HG03039 (cell line): ENCODE data around the gene LMNA.

Source experiments
- ATAC-seq: cut with Tn5 transposase; IDR thresholded peaks from one replicate; pipeline ENCODE4 v1.9.1; 2021; ENCODE audit warnings: mild to moderate bottlenecking, moderate library complexity; ENCODE audit not compliant: unreplicated experiment

LMNA gene

DNA sequence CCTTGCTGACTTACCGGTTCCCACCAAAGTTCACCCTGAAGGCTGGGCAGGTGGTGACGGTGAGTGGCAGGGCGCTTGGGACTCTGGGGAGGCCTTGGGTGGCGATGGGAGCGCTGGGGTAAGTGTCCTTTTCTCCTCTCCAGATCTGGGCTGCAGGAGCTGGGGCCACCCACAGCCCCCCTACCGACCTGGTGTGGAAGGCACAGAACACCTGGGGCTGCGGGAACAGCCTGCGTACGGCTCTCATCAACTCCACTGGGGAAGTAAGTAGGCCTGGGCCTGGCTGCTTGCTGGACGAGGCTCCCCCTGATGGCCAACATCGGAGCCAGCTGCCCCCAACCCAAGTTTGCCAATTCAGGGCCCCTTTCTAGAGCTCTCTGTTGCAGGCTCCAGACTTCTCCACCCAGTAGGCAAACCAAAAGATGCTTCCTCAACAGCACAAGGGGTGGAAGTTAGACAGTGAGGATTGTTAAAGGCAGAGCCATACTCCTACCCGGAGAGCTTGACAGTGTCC is 22.5 kb downstream of the LMNA start:
- no peak for ATAC-seq

GRCh38 chr1:156138458-156138867 is 24.0 kb downstream of the LMNA start:
- ATAC-seq = no peak

DNA sequence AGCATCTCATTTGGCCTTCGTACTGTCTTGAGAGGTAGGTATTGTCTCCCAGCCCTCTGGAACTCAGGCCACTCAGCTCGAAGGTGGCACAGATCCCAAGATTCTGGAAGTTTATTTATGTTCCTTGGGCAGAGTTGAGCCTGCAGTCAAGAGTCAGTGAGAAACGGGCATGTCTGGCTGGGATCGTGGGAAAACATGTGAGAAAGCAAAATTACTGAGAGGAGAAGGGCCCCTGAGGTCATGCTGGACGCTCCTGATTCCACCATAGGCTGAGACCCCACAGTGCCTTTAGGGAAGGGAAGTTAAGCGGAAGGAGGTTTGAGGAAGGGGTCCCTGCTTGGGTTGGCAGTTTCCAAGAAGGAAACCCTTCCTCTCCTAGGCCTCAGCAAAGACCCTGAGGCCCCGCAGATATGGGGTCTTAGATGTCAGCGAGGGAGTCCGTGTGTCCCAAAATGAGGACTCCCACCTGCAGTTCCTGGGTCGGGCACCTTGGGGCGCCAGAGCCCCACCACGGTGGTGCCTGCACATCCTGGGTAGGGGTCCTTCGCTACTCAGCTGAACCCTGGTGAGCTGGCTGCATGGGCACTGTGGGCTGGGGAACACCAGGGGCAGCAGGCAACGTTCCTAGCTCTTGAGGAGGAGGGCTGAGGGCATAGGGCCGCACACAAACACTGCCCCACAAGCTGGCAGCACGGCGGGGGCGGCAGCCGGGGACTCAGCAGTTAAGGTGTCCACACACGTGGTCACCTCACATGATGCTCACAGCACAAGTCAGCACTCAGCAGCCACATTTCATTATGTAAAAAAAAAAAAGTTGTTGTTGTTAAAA is 26.6 kb downstream of the LMNA start:
- ATAC-seq = no peak

- no peak for ATAC-seq
These were observed 29.4 kb downstream of the LMNA start for GRCh38 chr1:156143765-156144489.

GRCh38 chr1:156144742-156145141 is 30.2 kb downstream of the LMNA start:
- no peak for ATAC-seq

- no peak for ATAC-seq
These were observed 31.1 kb downstream of the LMNA start for GRCh38 chr1:156145650-156146019.

DNA sequence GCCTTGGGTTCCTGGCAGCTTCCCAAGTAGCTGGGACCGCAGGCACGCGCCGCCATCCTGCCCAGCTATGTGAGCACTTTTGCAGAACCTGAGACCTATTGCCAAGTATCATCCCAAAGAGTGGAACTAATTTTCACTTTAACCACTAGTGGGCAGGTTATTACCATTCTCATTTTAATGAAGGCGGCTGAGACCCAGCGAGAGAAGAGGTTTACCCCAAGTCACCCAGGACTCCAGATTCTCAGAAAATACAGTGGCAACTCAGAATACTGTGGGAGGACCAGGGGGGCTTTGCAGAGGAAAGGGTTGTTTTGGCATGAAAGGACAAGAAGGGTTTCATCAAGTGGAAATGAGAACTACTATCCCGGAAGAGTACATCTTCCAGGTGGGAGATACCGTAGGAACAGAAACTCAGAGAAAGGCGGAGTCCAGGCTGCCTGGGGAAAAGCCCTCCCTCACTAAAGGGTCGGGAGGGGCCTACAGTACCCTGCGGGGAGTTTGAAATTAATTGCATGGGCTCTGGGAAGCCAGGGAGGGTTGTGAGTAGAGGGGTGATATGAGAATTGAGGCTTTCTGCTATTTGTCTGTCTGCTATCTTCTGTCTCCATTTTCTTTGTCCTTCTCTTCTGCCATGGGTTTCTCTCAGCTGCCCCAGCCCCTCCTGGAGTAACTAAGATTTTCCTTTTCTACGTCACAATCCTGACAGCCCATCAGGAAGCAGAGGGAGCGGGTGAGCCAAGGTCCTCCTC is 31.7 kb downstream of the LMNA start:
- ATAC-seq = no peak

- no peak for ATAC-seq
These were observed 32.4 kb downstream of the LMNA start for GRCh38 chr1:156146769-156147405.

DNA sequence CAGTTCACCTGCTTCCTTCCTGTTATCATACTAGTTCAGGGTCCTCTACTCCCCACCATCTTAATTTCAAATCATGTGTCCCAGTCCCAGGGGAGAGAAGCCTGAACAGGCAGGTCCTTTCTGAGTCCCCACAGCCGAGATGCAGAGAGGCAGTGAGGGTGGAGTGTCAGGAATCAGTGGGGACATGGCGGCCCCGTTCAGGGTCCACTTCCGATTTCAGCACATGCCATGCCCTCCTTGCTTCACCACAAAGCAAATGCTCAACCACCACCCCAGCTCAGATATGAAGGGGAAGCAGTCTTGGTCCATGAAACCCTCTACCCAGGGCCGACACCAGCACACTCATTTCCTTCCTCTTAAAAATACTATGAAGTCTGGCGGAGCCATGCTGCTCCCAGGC is 33.7 kb downstream of the LMNA start:
- no peak for ATAC-seq

GRCh38 chr1:156149374-156150332 is 35.1 kb downstream of the LMNA start:
- no peak for ATAC-seq

- no peak for ATAC-seq
These were observed 36.0 kb downstream of the LMNA start for GRCh38 chr1:156150333-156151011.

DNA sequence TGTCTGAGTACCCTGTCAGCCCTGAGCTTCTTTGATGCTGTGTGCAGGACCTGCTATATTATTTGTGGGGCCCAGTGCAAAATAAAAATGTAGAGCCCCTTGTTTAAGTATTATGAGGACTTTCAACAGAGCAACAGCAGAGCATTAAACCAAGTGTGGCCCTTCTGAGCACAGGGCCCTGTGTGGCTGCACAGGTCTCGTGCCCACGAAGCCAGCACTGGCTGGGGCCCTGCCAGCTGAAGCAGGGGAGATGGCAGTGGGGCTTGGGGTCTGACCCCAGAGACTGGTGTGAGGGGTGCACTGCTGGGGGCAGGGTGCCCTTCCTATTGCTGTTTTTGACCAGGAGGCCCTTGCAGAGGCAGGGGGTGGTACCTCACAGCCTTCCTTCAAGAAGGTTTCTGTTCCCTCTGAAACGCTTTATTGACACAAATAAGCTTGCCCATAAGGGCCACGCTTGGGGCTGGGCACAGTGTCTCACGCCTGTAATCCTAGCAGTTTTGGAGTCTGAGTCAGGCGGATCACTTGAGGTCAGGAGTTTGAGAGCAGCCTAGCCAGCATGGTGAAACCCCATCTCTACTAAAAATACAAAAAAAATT is 36.7 kb downstream of the LMNA start:
- no peak for ATAC-seq

- ATAC-seq = no peak
These were observed 38.1 kb downstream of the LMNA start for GRCh38 chr1:156152628-156153027.

DNA sequence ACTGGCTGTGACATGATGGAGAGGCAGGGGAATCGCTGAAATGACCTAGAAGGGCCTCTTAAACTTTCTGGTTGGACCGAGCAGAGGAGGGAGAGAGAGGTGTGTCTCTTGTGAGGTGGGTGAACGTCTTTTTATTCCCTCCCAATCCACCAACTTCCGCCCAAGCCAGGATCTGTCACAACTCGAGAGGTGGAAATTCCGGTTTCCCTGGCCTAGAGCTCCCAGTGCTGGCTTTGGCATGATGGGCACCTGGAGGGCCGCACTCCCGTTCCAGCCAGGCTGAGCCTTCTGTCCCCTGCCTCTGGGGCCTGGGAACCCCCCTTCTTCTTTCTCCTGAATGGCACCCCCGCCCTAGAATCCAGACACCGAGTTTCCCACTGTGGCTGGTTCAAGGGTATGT is 38.9 kb downstream of the LMNA start, which contains the start of gene SEMA4A:
TSS of gene SEMA4A (plus strand) at position 224 of the 400 bp plus-strand sequence. CDS start 994 bp downstream, outside the sequence.
- no peak for ATAC-seq

- ATAC-seq = peak; percentile 46
These were observed 39.8 kb downstream of the LMNA start for GRCh38 chr1:156154317-156154749.

DNA sequence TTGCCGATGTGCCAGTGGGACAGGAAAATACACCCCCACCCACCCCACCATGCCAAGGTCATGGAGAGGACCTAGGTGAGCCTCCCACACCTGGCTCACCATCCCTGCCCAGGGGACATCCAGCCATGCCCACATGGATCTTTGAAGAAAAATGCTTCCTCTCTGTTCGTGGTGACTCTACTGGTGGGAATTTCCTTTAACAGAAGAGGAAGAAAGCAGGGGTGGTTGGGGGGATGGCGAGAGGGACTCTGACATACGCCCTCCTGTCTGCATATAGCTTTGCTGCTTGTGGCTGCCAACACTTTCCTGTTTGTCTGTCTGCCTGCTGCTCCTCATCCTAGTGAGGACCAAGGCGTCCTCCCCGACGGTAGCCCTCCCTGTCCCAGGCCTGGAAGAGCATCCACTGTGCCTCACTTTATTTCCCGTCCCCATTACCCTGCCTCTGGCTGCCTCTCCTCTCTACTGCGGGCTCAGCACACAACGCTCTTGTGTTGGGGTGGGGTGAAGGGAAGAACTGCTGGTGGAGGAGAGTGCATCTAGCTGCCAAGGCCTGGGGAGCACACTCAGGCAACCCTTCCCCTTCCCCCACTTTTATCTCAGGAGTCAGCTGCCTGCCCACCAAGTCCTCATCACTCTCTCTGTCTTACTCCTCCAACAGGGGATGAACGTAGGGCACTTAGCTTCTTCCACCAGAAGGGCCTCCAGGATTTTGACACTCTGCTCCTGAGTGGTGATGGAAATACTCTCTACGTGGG is 41.4 kb downstream of the LMNA start:
- ATAC-seq = no peak

- ATAC-seq = no peak
These were observed 43.0 kb downstream of the LMNA start for GRCh38 chr1:156157506-156157905.

DNA sequence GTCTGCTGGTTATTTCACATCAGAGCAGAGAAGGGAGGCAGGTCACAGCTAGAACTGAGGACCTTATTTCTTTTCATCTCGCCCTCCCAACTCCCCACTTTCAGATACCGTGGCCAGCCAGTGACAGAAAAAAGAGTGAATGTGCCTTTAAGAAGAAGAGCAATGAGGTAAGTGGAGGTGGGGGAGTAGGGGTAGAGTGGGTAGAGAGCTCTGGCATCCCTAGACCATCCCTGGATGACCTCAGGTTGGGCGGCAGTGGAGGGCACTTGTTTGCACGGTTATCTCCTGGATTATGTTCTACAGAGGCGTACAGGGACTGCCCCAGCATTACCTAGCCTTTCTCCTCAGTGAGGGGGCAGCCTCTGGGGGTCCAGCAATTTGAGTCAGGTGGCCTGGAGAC is 43.5 kb downstream of the LMNA start:
- no peak for ATAC-seq
